Type B pancreatic cell (in vitro differentiated cells): ENCODE data around the gene FNDC10. TPM values are rescaled to one million over a fixed set of nuclear protein-coding genes. Genes with fewer than 3 reads are reported as not detected.

Source experiments
- DNase-seq: peaks from one replicate; pipeline ENCODE4 v3.0.0; 2021; ENCODE audit warnings: mixed read lengths; ENCODE audit not compliant: unreplicated experiment; ENCODE audit errors: extremely low spot score
- H3K27ac Mint-ChIP-seq: 2 replicates; pipeline ENCODE4 v1.8.0; 2021; ENCODE audit warnings: mild to moderate bottlenecking, mixed read lengths
- H3K27me3 Mint-ChIP-seq: 2 replicates; pipeline ENCODE4 v1.8.0; 2021; ENCODE audit warnings: mixed read lengths
- H3K36me3 Mint-ChIP-seq: 2 replicates; pipeline ENCODE4 v1.8.0; 2021; ENCODE audit warnings: mixed read lengths
- H3K4me1 Mint-ChIP-seq: one replicate; pipeline ENCODE4 v1.8.0; 2021; ENCODE audit warnings: mixed read lengths; ENCODE audit not compliant: unreplicated experiment
- H3K4me3 Mint-ChIP-seq: 2 replicates; pipeline ENCODE4 v1.8.0; 2021; ENCODE audit warnings: mild to moderate bottlenecking, mixed read lengths
- H3K9me3 Mint-ChIP-seq: 2 replicates; pipeline ENCODE4 v1.8.0; 2021; ENCODE audit warnings: mixed read lengths
- total RNA-seq: library from RNA; stranded (reverse); gene quantifications from 2 replicates; pipeline ENCODE4 v1.2.1, GENCODE V29; 2021; ENCODE audit warnings: low replicate concordance
- TF ChIP-seq, protein P1 (sequence below): fragments of 200-600 bp; sonication (generic); conservative IDR thresholded peaks from 2 replicates; pipeline ENCODE4 v1.5.0; 2021; ENCODE audit warnings: antibody characterized with exemption, mild to moderate bottlenecking

The FNDC10 gene
- total RNA-seq, 1 donor from 2014 or later = 9.3 TPM

DNA sequence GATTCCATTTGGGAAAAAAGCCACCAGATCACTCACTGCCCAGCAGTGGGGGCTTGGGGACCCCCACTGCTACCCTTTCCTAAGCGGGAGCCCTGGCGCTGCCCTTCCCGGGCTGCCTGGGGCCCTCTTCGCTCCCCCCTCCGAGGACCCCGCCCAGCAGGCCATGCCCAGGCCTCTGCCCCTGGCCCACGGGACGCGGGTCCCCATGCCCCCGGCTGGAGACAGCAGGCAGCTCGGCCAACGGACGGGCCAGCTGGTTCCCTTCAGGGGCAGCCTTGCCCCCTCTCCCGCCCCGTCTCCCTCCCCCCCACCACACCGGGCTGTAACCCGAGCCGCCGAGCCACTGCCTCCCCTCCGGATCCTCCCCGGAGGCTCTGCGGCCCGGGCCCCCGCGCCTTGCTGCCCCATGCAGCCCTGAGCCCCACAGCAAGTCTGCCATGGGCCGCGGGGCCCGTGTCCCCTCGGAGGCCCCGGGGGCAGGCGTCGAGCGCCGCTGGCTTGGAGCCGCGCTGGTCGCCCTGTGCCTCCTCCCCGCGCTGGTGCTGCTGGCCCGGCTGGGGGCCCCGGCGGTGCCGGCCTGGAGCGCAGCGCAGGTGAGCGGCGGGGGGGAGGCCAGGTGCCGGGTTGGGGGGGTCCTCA lies 32.0 kb upstream of the FNDC10 start, which contains the start of gene MMP23B:
TSS of gene MMP23B (plus strand) at position 392 of the 639 bp plus-strand sequence. CDS start at position 438, 46 bp downstream.
- H3K27ac Mint-ChIP-seq = no peak within 1 kb of the TSS
- TF ChIP-seq, protein P1, sequence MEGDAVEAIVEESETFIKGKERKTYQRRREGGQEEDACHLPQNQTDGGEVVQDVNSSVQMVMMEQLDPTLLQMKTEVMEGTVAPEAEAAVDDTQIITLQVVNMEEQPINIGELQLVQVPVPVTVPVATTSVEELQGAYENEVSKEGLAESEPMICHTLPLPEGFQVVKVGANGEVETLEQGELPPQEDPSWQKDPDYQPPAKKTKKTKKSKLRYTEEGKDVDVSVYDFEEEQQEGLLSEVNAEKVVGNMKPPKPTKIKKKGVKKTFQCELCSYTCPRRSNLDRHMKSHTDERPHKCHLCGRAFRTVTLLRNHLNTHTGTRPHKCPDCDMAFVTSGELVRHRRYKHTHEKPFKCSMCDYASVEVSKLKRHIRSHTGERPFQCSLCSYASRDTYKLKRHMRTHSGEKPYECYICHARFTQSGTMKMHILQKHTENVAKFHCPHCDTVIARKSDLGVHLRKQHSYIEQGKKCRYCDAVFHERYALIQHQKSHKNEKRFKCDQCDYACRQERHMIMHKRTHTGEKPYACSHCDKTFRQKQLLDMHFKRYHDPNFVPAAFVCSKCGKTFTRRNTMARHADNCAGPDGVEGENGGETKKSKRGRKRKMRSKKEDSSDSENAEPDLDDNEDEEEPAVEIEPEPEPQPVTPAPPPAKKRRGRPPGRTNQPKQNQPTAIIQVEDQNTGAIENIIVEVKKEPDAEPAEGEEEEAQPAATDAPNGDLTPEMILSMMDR = no peak
- no peaks in the 10 kb centered on the region for H3K4me1 Mint-ChIP-seq
- no peak for DNase-seq
- H3K9me3 Mint-ChIP-seq = no peaks in the 10 kb centered on the region
- no peak within 1 kb of the TSS for H3K4me3 Mint-ChIP-seq
- H3K27me3 Mint-ChIP-seq = peaks cover 6% of the 10 kb centered on the region
- no peaks in the 10 kb centered on the region for H3K36me3 Mint-ChIP-seq

DNA sequence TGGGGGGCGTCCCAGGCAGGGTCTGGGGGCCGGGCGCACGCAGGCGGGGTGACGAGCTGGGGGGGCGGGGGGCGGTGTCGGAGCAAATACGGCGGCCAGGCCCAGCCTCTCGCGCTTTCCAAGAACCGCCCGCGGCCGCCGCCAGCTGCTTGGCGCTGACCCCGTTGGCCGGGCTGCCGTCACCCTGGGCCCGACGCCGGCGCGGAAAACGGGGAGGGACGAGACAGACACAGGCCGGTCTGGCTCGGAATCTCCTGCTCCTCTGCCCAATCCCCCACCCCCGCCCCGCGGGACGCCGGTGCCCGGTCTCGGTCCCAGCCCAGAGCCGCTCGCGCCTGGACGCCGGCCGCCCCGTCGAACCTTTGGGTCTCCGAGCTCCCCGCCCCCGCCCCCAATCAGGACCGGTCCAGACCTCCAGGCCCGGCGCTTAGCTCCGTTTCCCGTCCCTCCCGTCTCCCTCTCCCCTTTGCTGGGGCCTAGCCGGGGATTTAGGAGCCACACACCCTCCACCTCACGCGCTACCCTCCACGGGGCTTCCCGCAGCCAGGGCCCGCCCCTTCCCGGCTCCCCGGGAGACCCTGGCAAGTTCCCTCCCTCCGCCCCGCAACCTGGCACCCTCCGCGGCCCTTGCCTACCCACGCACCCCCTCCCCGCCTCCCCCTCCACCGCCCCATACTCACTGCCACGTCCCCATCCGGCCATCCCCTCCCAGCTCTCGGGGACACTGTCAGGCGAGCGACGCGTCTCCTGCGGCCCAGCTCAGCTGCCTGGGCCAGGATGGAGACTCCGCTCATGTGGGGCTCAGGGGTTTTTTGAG lies 31.2 kb upstream of the FNDC10 start:
- H3K27ac Mint-ChIP-seq = no peak overlapping the region
- H3K9me3 Mint-ChIP-seq = no peaks in the 10 kb centered on the region
- H3K4me3 Mint-ChIP-seq = no peak overlapping the region
- no peaks in the 10 kb centered on the region for H3K4me1 Mint-ChIP-seq
- DNase-seq = no peak
- TF ChIP-seq, protein P1 = no peak
- H3K36me3 Mint-ChIP-seq = no peaks in the 10 kb centered on the region
- H3K27me3 Mint-ChIP-seq = peaks cover 6% of the 10 kb centered on the region

DNA sequence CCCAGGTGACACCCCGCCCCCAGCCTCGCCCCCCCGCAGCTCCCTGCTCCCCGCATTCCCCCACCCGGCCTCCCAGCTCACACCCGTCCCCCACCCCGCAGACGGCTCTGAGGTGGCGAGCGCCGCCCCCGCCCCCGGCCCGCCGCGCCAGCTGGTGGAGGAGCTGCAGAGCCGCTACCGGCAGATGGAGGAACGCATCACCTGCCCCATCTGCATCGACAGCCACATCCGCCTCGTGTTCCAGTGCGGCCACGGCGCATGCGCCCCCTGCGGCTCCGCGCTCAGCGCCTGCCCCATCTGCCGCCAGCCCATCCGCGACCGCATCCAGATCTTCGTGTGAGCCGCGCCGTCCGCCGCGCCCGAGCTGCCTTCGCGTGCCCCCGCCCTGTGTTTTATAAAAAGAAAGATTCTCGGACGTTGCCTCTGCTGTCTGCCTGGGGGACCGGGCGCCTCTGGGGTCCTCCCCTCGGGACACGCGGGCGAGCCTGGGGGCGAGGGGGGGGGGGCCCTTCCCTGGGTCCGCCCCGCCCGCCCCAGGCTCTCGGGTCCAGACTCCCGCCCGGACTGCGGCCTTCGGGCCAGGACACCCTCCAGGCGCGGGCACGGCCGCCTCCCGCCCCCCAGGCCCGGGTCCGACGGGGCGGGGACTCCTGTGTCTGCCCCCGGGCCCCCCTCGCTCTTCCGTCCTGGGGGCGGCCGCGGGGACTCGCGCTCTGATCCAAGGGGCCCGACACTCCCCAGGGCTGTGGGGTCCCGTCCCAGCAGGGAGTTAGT lies 30.4 kb upstream of the FNDC10 start:
- Mint-ChIP-seq H3K9me3 (no peaks in the 10 kb centered on the region), H3K36me3 (no peaks in the 10 kb centered on the region), H3K27ac (no peak overlapping the region), H3K27me3 (peaks cover 6% of the 10 kb centered on the region), H3K4me1 (no peaks in the 10 kb centered on the region), H3K4me3 (no peak overlapping the region)
- peak; percentile 73 for DNase-seq
- TF ChIP-seq, protein P1 = no peak

DNA sequence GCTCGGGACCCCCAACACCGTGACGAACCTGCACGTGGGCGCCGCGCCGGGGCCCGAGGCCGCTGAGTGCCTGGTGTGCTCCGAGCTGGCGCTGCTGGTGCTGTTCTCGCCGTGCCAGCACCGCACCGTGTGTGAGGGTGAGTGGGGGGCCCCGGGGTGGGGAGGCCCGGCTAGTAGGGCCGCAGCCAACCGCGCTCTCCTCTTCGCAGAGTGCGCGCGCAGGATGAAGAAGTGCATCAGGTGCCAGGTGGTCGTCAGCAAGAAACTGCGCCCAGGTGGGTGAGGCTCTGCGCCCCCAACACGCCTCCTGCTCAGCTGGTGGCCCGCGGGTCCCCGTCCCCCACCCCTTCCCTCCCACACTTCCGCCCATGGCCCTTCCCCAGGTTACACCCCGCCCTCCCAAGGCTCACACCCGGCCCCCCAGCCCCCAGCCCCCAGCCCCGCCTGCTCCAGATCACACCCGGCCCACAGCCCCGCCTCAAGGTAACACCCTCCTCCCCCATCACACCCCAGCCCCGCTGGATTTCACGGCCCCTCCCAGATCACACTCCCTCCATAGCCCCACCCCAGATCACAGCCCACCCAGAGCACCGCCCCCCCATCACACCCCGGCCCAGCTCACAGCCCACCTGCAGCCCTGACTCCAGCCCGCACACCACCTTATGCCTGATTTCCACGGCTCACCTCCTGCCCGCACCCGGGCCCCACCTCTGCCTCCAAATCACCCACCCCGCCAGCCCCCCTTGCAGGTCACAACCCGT lies 29.7 kb upstream of the FNDC10 start:
- peak; percentile 68 for DNase-seq
- TF ChIP-seq, protein P1 = no peak
- Mint-ChIP-seq H3K36me3 (no peaks in the 10 kb centered on the region), H3K27ac (no peak overlapping the region), H3K27me3 (peaks cover 6% of the 10 kb centered on the region), H3K9me3 (no peaks in the 10 kb centered on the region), H3K4me3 (no peak overlapping the region), H3K4me1 (no peaks in the 10 kb centered on the region)

DNA sequence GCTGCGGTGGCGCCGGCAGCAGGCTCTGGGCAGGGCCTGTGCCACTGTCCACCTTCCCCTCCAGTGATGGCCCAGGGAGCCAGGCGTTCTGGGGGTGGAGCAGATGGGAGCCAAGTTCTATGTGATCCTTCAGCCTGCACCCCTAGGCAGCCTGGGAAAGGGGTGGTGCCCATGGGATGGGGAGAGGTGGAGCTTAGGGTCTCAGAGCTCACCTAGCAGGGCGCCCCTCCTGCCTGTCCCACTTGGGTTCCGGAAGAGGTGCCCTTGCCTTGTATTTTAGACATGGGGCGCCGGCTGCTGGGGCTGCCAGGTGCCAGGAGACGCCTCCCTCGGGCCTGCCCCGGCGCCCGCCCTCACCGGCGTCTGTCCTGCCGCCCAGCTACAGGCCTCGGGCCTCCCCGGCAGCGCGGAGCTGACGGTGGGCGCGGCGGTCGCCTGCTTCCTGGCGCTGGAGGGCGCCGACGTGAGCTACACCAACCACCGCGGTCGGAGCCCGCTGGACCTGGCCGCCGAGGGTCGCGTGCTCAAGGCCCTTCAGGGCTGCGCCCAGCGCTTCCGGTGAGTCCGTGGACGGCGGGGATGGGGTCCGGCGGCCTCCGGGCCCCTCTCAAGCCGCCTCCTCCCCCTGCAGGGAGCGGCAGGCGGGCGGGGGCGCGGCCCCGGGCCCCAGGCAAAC lies 29.0 kb upstream of the FNDC10 start:
- TF ChIP-seq, protein P1 = no peak
- Mint-ChIP-seq H3K4me3 (no peak overlapping the region), H3K9me3 (no peaks in the 10 kb centered on the region), H3K4me1 (no peaks in the 10 kb centered on the region), H3K27ac (no peak overlapping the region), H3K27me3 (peaks cover 6% of the 10 kb centered on the region), H3K36me3 (no peaks in the 10 kb centered on the region)
- no peak for DNase-seq
